ENCODE data around the gene SLC8A1.

The SLC8A1 gene

DNA sequence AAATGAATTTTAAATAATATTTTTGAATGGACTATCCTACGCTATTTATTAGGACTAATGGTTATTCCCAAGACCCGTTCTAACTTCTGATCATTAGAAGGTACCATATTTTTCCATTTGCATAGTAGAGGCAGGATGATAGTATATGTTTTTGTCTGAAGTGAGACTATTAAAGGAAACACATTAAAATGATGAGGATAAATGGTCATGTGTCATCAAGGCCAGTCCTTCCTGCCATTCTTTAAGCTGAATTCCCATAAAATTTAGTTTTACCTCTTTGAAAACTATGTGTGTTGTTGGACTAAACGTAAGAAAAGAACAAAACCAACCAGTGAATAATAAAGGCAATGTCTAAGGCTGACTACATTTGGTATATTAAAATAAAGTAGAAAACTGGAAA is 121.8 kb downstream of the SLC8A1 start:
- no peak overlapping the region for H3K4me3 ChIP-seq (replicated peaks; ENCODE audit: low read depth, low read length)
- DNase-seq (ENCODE audit: extremely low read depth, low read depth): no peak
- TF ChIP-seq, protein P1, sequence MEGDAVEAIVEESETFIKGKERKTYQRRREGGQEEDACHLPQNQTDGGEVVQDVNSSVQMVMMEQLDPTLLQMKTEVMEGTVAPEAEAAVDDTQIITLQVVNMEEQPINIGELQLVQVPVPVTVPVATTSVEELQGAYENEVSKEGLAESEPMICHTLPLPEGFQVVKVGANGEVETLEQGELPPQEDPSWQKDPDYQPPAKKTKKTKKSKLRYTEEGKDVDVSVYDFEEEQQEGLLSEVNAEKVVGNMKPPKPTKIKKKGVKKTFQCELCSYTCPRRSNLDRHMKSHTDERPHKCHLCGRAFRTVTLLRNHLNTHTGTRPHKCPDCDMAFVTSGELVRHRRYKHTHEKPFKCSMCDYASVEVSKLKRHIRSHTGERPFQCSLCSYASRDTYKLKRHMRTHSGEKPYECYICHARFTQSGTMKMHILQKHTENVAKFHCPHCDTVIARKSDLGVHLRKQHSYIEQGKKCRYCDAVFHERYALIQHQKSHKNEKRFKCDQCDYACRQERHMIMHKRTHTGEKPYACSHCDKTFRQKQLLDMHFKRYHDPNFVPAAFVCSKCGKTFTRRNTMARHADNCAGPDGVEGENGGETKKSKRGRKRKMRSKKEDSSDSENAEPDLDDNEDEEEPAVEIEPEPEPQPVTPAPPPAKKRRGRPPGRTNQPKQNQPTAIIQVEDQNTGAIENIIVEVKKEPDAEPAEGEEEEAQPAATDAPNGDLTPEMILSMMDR (IDR thresholded peaks at IDR 0.05; ENCODE audit: low read depth, low read length, missing control alignments): no peak

DNA sequence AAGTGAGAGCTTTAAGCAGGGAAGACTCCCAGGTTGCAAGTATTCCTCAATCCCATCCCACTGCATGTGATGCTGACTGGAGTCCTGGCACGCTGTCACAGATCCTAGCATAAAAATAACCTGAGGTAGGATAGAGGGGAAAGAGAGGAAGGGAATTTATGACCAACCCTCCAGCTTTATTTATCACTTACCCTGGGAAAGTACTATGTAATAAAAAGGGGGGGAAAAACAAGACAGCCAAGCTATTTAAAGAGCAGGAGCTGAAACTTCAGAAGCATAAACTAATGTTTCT is 122.2 kb downstream of the SLC8A1 start:
- TF ChIP-seq, protein P1 (IDR thresholded peaks at IDR 0.05; ENCODE audit: low read depth, low read length, missing control alignments): no peak

DNA sequence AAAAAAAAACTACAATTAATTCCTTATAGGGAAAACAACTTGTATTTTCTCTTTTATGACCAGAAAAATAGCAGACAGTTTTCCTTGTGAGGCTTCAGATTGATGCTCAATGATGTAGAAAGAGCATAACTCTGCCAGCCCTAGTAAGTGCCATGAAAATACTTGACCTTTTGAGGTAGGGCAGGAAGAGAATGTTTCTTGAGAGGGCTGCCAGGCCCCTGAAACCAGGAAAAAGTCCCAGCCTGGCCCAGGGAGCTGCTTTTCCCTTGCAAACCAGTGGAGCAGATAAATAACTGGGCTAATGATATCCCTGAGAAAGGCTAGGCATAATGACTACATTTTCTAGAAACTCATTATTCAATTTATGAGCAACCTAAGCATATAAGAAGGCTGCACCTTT is 126.8 kb downstream of the SLC8A1 start:
- no peak overlapping the region for H3K4me3 ChIP-seq (replicated peaks; ENCODE audit: low read depth, low read length)
- TF ChIP-seq, protein P1 (IDR thresholded peaks at IDR 0.05; ENCODE audit: low read depth, low read length, missing control alignments): no peak
- DNase-seq (ENCODE audit: extremely low read depth, low read depth): no peak

More for the DNA sequence above, 122.2 kb downstream of the SLC8A1 start:
- DNase-seq (ENCODE audit: extremely low read depth, low read depth): no peak
- no peak overlapping the region for H3K4me3 ChIP-seq (replicated peaks; ENCODE audit: low read depth, low read length)

DNA sequence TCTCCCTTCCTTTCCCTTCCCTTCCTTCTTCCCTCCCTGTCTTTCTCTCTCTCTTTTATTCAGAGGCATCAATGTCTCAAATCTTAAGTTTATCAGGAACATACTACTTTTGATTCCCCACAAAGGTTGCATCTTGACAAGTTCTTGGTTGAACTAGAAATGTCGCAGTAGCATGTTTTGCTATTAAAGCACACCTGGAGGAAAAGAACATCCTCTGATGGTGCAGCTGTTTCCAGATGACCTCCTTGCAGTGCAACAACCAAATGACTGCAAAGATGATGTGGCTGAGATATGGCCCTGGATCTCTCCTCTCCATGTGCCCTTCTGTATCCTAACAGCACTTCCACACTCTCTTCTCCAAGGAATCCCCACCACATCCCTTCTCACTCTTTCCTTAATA is 127.2 kb downstream of the SLC8A1 start:
- DNase-seq (ENCODE audit: extremely low read depth, low read depth): no peak
- no peak overlapping the region for H3K4me3 ChIP-seq (replicated peaks; ENCODE audit: low read depth, low read length)
- TF ChIP-seq, protein P1 (IDR thresholded peaks at IDR 0.05; ENCODE audit: low read depth, low read length, missing control alignments): no peak

DNA sequence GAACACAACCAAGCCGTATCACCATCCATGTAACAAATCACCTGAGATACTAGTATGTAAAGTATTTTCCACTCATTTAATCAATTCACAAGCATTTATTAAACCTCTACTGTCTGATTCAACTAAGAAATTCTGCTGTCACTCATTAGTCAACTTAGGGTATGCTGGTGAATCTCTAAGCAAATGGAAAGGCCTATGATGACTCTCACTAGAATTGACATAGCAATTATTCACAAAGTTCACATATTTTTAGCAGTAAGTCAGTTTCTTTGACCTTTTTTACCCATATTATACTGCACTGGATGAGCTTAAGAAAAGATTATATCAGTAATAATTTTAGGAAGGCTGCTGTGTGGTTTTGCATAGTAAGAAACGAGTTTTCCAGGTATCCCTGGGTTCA is 130.1 kb downstream of the SLC8A1 start:
- H3K4me3 ChIP-seq (replicated peaks; ENCODE audit: low read depth, low read length): no peak overlapping the region
- TF ChIP-seq, protein P1 (IDR thresholded peaks at IDR 0.05; ENCODE audit: low read depth, low read length, missing control alignments): no peak
- no peak for DNase-seq (ENCODE audit: extremely low read depth, low read depth)

DNA sequence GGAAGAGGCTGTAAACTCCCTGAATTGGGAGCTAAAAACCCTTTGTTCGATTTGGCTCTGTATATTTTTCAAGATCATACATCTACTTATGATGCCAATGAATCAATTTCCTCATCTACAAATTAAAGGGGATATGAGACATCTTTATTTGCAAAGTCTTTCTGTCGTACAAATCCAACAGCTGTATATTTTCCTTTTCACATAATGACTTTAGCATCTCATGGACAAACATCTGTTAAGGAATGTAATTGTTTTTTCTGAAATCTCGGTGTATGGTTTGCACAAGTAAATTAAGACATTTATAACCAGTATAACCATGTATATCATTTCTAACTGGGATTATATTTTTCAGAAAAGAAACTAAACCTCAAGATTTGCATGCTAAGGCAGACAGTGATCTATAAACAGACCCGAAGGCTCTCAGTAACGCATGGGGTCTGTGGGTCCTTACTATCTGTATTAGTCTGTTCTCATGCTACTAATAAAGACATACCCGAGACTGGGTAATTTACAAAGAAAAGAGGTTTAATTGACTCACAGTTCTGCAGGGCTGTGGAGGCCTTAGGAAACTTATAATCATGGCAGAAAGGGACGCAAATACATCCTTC is 130.8 kb downstream of the SLC8A1 start:
- no peak for DNase-seq (ENCODE audit: extremely low read depth, low read depth)
- H3K4me3 ChIP-seq (replicated peaks; ENCODE audit: low read depth, low read length): no peak overlapping the region
- TF ChIP-seq, protein P1 (IDR thresholded peaks at IDR 0.05; ENCODE audit: low read depth, low read length, missing control alignments): no peak

DNA sequence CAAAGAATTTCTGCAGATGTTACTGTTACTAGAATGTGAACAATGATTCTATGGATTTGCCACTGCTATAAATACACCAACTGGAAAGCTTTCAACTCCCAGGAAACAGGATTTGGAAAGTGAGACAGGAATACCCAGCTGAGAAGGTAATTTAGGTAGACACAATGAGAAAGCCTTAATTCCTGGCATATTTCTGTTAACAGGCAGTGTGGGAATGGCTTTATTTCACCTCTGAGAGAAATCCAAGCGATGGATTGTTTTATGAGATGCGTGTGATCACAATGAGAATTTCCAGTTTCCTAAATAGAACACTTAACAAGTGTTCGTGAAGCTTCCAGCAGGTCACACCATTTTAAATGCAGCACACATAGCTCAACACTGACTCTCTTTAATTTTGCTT is 133.0 kb downstream of the SLC8A1 start:
- TF ChIP-seq, protein P1 (IDR thresholded peaks at IDR 0.05; ENCODE audit: low read depth, low read length, missing control alignments): no peak
- no peak overlapping the region for H3K4me3 ChIP-seq (replicated peaks; ENCODE audit: low read depth, low read length)
- no peak for DNase-seq (ENCODE audit: extremely low read depth, low read depth)

Data from HFF-Myc (cell line).